ENCODE data around the gene RPL37. TPM values are rescaled to one million over a fixed set of nuclear protein-coding genes. Genes with fewer than 3 reads are reported as not detected.
"Not testable (repeated sequence)": the region's sequence is repeated elsewhere in the genome, so short reads cannot be mapped to it uniquely, and the experiment has no call there.

The RPL37 gene
- total RNA-seq, 1 experiment from 2014 or later = 2,063 TPM

DNA sequence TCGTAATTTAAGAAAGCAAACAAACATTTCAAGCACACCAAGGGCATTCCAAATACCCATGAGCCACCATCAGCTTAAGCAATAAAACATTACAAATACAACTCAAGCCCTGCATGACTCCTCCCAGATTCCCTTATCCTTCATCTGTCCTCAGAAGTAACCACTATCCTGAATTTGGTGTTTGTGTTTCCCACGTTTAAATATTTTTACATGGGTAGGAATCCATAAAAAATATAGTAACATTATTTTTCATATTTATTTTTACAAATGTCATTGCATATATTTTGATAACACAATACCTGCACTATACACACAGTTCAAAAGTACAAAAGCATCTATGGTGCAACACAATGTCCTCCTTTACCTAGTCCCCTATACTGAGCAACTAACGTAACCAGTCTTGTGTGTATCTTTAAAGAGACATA lies 43.3 kb downstream of the RPL37 start:
- ChIA-PET POLR2A (interaction anchor here (0.7 to 1.3 kb wide), 5 partner anchors 10 to 44 kb away, joined by 3 to 4 read pairs (median 3); partner anchors contain the start of gene RPL37), CTCF (no interaction called here)
- BruUV-seq (replicated peaks) = no TSS peak
- Mint-ChIP-seq H3K4me1 (ENCODE audit: insufficient read depth, unreplicated experiment) (peaks cover 15% of the 10 kb centered on the region), H3K9me3 (ENCODE audit: unreplicated experiment) (peaks cover 9% of the 10 kb centered on the region), H3K27me3 (ENCODE audit: insufficient read depth, unreplicated experiment) (no peaks in the 10 kb centered on the region), H3K27ac (ENCODE audit: low read depth, unreplicated experiment) (no peak overlapping the region), H3K4me3 (ENCODE audit: unreplicated experiment) (no peak overlapping the region), H3K36me3 (ENCODE audit: insufficient read depth, unreplicated experiment) (peaks cover 9% of the 10 kb centered on the region)
- TF ChIP-seq, protein P1, sequence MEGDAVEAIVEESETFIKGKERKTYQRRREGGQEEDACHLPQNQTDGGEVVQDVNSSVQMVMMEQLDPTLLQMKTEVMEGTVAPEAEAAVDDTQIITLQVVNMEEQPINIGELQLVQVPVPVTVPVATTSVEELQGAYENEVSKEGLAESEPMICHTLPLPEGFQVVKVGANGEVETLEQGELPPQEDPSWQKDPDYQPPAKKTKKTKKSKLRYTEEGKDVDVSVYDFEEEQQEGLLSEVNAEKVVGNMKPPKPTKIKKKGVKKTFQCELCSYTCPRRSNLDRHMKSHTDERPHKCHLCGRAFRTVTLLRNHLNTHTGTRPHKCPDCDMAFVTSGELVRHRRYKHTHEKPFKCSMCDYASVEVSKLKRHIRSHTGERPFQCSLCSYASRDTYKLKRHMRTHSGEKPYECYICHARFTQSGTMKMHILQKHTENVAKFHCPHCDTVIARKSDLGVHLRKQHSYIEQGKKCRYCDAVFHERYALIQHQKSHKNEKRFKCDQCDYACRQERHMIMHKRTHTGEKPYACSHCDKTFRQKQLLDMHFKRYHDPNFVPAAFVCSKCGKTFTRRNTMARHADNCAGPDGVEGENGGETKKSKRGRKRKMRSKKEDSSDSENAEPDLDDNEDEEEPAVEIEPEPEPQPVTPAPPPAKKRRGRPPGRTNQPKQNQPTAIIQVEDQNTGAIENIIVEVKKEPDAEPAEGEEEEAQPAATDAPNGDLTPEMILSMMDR (IDR thresholded peaks at IDR 0.05; ENCODE audit: unreplicated experiment) = no peak
- peak; percentile 31 for DNase-seq (ENCODE audit: unreplicated experiment)
- intact Hi-C loops (cut with micrococcal nuclease) = no loop called here

DNA sequence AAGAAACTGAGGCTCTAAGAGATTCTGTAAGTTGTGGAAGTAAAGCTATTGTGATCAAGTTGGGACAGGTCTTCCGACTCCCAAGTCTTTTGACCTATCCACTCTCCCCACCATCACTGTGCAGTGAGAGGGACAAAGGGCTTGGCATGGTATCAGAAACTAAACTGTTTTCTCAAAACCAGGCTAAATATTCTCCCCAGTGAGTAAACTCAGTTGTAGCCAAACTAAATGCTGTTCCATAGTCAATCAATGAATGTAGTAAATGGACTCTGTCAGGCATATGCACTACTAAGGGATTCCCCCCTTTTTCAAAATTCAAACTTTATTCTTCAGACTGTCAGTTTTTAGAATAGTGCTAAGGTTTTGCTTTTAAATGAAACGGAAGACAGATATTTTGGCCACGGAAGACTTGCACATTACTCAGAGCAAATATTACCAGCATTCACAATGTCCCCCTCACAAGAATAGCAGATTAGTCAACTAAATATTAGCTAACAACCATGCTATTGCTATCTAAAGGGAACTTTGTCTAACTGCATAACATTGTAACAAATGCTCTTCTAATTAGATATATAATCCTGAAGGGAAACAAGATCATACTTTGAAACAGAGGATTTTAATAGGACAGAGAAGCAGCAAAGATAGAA lies 44.0 kb downstream of the RPL37 start:
- POLR2A ChIA-PET = interaction anchor here (0.7 to 1.3 kb wide), 6 partner anchors 10 to 45 kb away, joined by 3 to 4 read pairs (median 3); partner anchors contain the start of genes RPL37 and TTC33
- H3K4me3 Mint-ChIP-seq (ENCODE audit: unreplicated experiment) = no peak overlapping the region
- CTCF ChIA-PET = interaction anchor here (0.6 to 0.9 kb wide), 3 partner anchors 11 to 624 kb away, joined by 3 to 4 read pairs (median 3); no protein-coding TSS in a partner anchor
- peaks cover 13% of the 10 kb centered on the region for H3K36me3 Mint-ChIP-seq (ENCODE audit: insufficient read depth, unreplicated experiment)
- intact Hi-C loops (cut with micrococcal nuclease) = no loop called here
- H3K27ac Mint-ChIP-seq (ENCODE audit: low read depth, unreplicated experiment) = no peak overlapping the region
- no peak for DNase-seq (ENCODE audit: unreplicated experiment)
- peaks cover 15% of the 10 kb centered on the region for H3K4me1 Mint-ChIP-seq (ENCODE audit: insufficient read depth, unreplicated experiment)
- no peaks in the 10 kb centered on the region for H3K27me3 Mint-ChIP-seq (ENCODE audit: insufficient read depth, unreplicated experiment)
- BruUV-seq (replicated peaks) = no TSS peak
- TF ChIP-seq, protein P1 (IDR thresholded peaks at IDR 0.05; ENCODE audit: unreplicated experiment) = no peak
- H3K9me3 Mint-ChIP-seq (ENCODE audit: unreplicated experiment) = peaks cover 9% of the 10 kb centered on the region

DNA sequence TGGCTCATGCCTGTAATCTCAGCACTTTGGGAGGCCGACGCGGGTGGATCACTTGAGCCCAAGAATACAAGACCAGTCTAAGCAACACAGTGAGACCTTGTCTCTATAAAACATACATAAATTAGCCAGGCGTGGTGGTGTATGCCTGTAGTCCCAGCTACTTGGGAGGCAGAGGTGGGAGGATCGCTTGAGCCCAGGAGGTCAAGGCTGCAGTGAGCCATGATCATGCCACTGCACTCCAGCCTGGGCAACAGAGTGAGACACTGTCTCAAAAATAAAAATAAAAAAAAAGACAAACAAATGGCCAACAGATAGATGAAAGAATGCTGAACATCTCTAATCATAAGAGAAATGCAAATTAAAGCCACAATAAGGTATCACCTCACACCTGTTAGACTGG lies 46.1 kb downstream of the RPL37 start:
- intact Hi-C loops (cut with micrococcal nuclease); BruUV-seq (replicated peaks); H3K27me3 Mint-ChIP-seq (ENCODE audit: insufficient read depth, unreplicated experiment); H3K9me3 Mint-ChIP-seq (ENCODE audit: unreplicated experiment); H3K4me3 Mint-ChIP-seq (ENCODE audit: unreplicated experiment); CTCF ChIA-PET; DNase-seq (ENCODE audit: unreplicated experiment); H3K36me3 Mint-ChIP-seq (ENCODE audit: insufficient read depth, unreplicated experiment); H3K27ac Mint-ChIP-seq (ENCODE audit: low read depth, unreplicated experiment); POLR2A ChIA-PET; H3K4me1 Mint-ChIP-seq (ENCODE audit: insufficient read depth, unreplicated experiment): not testable (repeated sequence)

DNA sequence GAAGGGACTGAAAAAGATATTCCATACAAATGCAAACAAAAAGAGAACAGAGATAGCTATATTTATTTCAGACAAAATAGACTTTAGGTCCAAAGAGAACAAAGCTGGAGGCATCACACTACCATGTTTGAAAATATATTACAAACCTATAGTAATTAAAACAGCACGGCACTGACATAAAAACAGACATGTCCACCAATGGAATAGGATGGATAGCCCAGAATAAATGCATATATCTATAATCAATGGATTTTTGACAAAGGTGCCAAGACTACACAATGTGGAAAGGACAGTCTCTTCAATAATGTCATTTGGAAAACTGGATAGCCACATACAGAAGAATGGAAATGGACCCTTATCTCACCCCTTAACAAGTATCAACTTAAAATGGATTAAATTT lies 47.0 kb downstream of the RPL37 start:
- TF ChIP-seq, protein P1 (IDR thresholded peaks at IDR 0.05; ENCODE audit: unreplicated experiment) = no peak
- peaks cover 9% of the 10 kb centered on the region for H3K9me3 Mint-ChIP-seq (ENCODE audit: unreplicated experiment)
- ChIA-PET POLR2A (interaction anchor here (2.5 kb wide), 1 partner anchor 10 kb away, joined by 5 read pairs; no protein-coding TSS in a partner anchor), CTCF (interaction anchor here (0.7 to 1.4 kb wide), 3 partner anchors 11 to 83 kb away, joined by 3 to 4 read pairs (median 3); no protein-coding TSS in a partner anchor)
- BruUV-seq (replicated peaks) = no TSS peak
- no peaks in the 10 kb centered on the region for H3K27me3 Mint-ChIP-seq (ENCODE audit: insufficient read depth, unreplicated experiment)
- no peak overlapping the region for H3K27ac Mint-ChIP-seq (ENCODE audit: low read depth, unreplicated experiment)
- DNase-seq (ENCODE audit: unreplicated experiment) = no peak
- H3K4me1 Mint-ChIP-seq (ENCODE audit: insufficient read depth, unreplicated experiment) = peaks cover 10% of the 10 kb centered on the region
- peaks cover 7% of the 10 kb centered on the region for H3K36me3 Mint-ChIP-seq (ENCODE audit: insufficient read depth, unreplicated experiment)
- intact Hi-C loops (cut with micrococcal nuclease) = no loop called here
- H3K4me3 Mint-ChIP-seq (ENCODE audit: unreplicated experiment) = no peak overlapping the region

DNA sequence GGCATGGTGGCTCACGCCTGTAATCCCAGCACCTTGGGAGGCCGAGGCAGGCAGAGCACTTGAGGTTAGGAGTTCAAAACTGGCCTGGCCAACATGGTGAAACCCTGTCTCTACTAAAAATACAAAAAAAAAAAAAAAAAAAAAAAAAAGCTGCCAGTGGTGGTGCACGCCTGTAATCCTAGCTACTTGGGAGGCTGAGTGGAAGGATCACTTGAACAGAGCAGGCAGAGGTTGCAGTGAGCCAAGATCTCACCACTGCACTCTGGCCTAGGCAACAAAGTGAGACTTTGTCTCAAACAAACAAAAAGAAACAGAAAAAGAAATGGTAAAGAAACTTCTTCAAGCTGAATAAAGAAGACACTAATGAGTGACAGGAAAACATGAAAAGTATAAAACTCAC lies 48.4 kb downstream of the RPL37 start:
- peaks cover 19% of the 10 kb centered on the region for H3K4me1 Mint-ChIP-seq (ENCODE audit: insufficient read depth, unreplicated experiment)
- H3K9me3 Mint-ChIP-seq (ENCODE audit: unreplicated experiment); H3K27me3 Mint-ChIP-seq (ENCODE audit: insufficient read depth, unreplicated experiment); BruUV-seq (replicated peaks); intact Hi-C loops (cut with micrococcal nuclease); H3K4me3 Mint-ChIP-seq (ENCODE audit: unreplicated experiment); H3K36me3 Mint-ChIP-seq (ENCODE audit: insufficient read depth, unreplicated experiment); DNase-seq (ENCODE audit: unreplicated experiment); H3K27ac Mint-ChIP-seq (ENCODE audit: low read depth, unreplicated experiment): not testable (repeated sequence)
- ChIA-PET CTCF (interaction anchor here (0.6 kb wide), 1 partner anchor 10 kb away, joined by 3 read pairs; no protein-coding TSS in a partner anchor), POLR2A (interaction anchor here (0.6 to 2.5 kb wide), 5 partner anchors 9 to 375 kb away, joined by 3 to 5 read pairs (median 3); no protein-coding TSS in a partner anchor)
